GM12874 (cell line): ENCODE measurements around the gene ADRB2.

Experiments used
- CTCF ChIP-seq: IDR thresholded peaks from 2 replicates; pipeline ENCODE4 v1.5.1; 2011; ENCODE audit warnings: low read depth, mild to moderate bottlenecking, control low read depth, low read length, moderate library complexity; ENCODE audit not compliant: insufficient read depth

The ADRB2 gene

GRCh38 chr5:148805326-148806290 is 20.8 kb upstream of the ADRB2 start:
- no peak for TF ChIP-seq CTCF

- no peak for TF ChIP-seq CTCF
Observed at GRCh38 chr5:148806520-148806931, 19.9 kb upstream of the ADRB2 start.

GRCh38 chr5:148807851-148808250 is 18.6 kb upstream of the ADRB2 start:
- no peak for TF ChIP-seq CTCF

GRCh38 chr5:148808864-148809642 is 17.4 kb upstream of the ADRB2 start:
- no peak for TF ChIP-seq CTCF

- TF ChIP-seq CTCF: no peak
Observed at GRCh38 chr5:148809781-148810524, 16.5 kb upstream of the ADRB2 start.

GRCh38 chr5:148810823-148811222 is 15.6 kb upstream of the ADRB2 start:
- TF ChIP-seq CTCF: no peak

- no peak for TF ChIP-seq CTCF
Observed at GRCh38 chr5:148811756-148812155, 14.7 kb upstream of the ADRB2 start.
